RKO (cell line): ENCODE data around the gene KRIT1.

Experiments
- DNase-seq: peaks from one replicate; pipeline ENCODE4 v3.0.0-alpha.2; 2016; ENCODE audit warnings: low spot score

The KRIT1 gene

GRCh38 chr7:92150450-92151017 lies 95.2 kb downstream of the KRIT1 start:
- DNase-seq = no peak

GRCh38 chr7:92149736-92150239 lies 95.9 kb downstream of the KRIT1 start:
- DNase-seq = no peak
